Stimulated activated CD8-positive, alpha-beta memory T cell treated with anti-CD3 and anti-CD28 coated beads, Interleukin-15, amount 100 ng/mL, for 48 hours (primary cell): ENCODE measurements around the gene PPP1CC.
"Not testable (repeated sequence)": the region's sequence is repeated elsewhere in the genome, so short reads cannot be mapped to it uniquely, and the experiment has no call there.

Experiments used
- DNase-seq, 2 donors: peaks; one replicate each; pipeline ENCODE4 v3.0.0-alpha.2; 2020; ENCODE audit warnings: low read depth in 2 of 2

The PPP1CC gene

GRCh38 chr12:110742718-110743570 is at the start of gene PPP1CC:
PPP1CC (minus strand) TSS chr12:110742891; CDS start chr12:110742707, 184 bp downstream.
- peak; percentile 87 to 88 for DNase-seq

DNA sequence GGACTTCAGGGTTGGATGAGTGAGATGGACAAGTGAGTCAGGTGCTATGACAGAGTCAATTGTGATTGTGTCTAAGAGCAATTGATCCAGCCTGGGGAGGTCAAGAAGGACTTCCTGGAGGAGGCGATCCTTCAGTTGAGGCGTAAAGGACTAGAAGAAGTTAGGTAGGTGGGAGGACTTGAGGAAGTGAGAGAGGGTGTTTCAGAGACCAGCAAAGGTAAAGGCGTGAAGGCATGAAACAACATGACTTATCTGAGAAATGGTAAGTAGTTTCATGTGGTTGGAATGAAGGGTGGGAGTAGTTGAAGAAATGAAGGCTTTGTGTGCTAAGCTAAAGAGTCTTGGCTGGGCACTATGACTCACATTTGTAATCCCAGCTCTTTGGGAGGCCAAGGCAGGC is 48.9 kb upstream of the PPP1CC start:
- DNase-seq = no peak

DNA sequence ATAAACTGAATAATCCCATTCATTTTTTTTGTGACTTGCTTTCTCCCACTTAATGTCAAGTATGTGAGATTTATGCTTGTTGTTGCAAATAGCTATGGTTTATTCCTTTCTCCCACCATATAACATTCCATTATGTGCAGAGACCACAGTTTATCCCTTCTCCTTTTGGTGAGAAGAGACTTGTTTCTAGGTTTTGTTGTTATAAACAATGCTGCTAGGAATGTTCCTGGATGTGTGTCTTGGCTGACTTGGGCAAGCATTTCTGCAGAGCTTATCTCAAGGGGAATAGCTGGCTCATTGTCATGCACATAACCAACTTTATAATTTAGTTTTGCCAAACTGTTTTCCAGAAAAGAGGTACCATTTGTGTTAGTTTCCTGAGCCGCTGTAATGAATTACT is 47.6 kb upstream of the PPP1CC start:
- DNase-seq = no peak

- no peak for DNase-seq
Observed at GRCh38 chr12:110786012-110786411, 43.3 kb upstream of the PPP1CC start.

- DNase-seq = no peak
Observed at GRCh38 chr12:110785240-110785639, 42.5 kb upstream of the PPP1CC start.

DNA sequence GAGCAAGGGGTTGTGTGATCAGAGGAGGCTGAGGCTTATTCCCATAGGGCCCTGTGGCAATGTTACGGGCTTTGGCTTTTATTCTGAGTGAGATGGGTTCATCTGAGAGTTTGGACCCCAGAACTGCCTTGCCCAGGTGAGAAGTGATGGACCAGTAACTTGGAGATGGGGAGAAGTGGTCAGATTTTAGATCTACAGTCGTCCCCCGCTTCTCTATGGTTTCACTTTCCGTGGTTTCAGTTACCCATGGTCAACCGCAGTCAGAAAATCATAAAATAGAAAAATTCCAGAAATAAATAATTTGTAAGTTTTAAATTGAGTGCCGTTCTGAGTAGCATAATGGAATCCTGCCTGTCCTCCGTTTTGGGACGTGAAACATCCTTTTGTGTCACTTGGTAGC is 40.2 kb upstream of the PPP1CC start:
- DNase-seq = no peak

DNA sequence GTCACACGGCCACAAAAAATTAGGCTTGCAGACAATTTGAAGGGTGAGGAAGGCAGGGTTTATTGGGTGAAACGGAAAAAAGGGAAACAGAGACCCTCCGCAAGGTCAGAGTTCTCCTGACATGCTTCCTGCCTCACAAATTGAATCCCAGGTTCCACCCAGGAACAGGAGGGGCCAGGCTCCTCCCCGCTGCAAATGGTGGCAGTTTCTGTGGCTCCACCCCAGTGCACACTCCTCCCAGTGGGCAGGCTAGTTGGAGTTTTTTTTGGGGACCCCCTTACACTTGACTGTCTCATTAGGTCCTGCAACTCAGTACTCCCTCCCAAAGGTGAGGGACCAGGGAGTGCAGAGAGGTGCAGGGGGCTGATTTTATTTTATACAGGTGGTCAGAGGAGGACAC is 39.4 kb upstream of the PPP1CC start:
- DNase-seq = no peak

DNA sequence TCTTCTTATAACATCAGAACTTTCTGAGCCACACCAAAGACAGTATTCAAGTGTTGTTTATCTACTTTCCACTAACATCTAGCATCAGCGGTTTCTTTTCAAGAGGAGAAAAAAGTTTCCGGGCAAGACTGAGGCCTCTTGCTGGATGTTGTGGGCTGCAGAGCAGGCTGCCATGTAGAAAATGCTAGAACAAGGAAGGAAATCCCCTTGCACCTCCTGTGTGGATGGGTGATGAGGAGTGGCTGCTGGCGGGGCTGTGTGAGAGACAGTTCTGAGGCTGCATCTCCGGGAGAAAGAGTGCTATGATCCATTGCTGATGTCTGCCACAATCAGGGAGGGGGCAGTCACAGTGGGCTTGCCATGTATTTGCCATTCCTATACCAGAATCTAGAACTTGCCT is 37.8 kb upstream of the PPP1CC start:
- DNase-seq = peak in 1 of 2 donors; percentile 23

DNA sequence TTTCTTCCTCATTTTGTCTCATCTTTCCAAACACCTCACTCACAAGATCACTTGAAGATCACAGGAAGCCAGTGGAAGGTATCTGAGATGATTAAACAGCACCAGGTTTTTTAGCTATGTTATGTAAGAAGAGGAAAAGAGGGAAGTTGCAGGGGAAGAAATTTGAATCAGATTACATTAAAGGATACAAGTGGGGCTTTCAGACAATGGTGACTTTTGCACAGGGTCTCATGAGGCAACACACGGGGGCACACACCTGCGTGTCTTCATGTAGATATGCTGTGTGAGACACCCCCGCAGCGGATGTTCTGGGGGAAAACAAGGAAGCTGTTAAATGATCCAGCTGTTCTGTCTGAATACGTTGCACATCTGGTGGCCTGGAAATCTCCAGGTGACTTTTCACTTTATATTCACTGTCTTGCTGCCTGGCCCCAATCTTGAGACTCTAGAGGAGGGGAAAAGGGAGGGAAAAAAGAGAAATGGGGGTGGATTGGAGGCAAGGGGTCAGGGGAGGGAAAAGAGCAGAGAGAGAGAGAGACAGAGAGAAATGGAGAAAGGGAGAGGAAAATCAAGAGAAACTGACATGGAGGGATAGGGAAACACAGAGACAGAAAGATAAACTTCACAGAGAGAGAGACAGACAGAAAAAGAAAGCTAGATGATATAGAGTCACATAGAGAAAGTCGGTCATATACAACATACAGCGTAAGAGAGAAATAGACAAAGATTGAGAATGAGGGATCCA is 36.3 kb upstream of the PPP1CC start:
- no peak for DNase-seq

- peak; percentile 49 to 67 for DNase-seq
Observed at GRCh38 chr12:110776410-110776809, 33.7 kb upstream of the PPP1CC start.

GRCh38 chr12:110775997-110776396 is 33.3 kb upstream of the PPP1CC start:
- no peak for DNase-seq

DNA sequence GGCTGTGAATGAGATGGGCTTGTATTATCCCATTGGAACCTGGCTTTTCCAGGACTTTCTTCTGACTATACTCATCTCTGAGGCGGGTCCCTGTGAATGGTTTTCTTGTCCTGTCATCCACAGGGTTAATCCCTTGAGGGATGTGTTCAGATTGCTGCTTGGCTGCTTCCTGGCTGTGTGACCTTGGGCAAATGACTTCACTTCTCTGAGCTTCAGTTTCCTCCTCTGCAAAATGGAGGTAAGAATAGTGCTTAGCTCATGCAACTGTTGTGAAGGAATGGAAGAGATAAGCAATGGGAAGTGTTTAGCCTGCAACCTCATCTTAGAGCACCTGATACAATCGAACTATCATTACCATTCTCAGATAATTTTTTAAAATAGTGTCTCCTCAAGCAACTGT is 32.1 kb upstream of the PPP1CC start:
- no peak for DNase-seq

GRCh38 chr12:110768960-110769359 is 26.3 kb upstream of the PPP1CC start:
- DNase-seq = no peak

GRCh38 chr12:110767863-110768262 is 25.2 kb upstream of the PPP1CC start:
- no peak for DNase-seq

- no peak for DNase-seq
Observed at GRCh38 chr12:110766311-110767154, 23.8 kb upstream of the PPP1CC start.

DNA sequence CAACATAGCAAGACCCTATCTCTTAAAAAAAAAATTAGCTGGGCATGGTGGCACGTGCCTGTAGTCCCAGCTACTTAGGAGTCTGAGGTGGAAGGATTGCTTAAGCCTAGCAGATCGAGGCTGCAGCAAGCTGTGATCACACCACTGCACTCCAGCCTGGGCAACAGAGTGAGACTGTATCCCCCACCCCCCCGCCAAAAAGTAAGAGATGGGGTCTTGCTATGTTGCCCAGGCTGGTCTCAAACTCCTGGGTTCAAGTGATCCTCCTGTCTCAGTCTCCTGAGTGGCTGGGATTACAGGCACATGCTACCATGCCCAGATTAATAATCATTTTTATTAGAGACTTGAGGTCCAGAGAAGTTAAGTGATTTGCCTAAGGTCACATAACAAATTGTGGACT is 22.9 kb upstream of the PPP1CC start:
- DNase-seq = not testable (repeated sequence)

DNA sequence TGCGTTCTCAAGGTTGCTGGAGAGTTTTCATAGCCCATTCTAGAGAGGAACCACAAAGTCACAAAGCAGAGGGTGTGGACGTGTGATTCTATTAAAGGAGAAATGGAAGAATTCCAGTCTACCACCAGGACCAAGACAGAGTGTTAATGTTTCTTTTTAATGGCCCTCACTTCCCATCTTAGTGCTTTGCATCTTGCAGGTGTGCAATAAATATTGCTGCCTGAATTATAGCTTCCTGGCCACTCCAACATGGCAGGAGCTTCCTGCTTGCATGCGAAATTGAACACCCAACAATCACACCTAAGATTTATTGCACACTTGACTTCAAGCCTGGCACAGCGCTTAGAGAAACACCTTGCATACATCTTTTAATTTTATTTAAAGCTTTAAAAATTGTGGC is 22.4 kb upstream of the PPP1CC start:
- DNase-seq = no peak

GRCh38 chr12:110763583-110763982 is 20.9 kb upstream of the PPP1CC start:
- DNase-seq = no peak

DNA sequence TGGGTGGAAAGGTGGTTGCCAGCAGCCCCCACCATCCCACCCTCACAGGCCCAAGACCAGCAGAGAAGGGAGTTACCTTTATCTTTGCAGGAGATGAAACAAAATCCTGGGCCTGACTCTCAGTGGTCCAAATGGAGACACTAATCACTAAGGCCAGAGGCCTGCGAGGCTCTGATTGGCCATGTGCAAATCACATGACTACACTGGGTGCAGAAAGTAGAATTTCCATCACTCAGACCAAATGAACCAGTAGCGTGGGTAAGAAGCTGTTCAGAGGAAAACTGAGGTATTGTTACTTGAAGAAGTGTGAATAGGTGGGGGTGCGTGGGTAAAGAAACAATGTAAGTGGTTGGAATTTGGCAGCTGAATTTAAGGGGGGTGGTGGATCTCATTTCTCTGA is 20.2 kb upstream of the PPP1CC start:
- DNase-seq = no peak

DNA sequence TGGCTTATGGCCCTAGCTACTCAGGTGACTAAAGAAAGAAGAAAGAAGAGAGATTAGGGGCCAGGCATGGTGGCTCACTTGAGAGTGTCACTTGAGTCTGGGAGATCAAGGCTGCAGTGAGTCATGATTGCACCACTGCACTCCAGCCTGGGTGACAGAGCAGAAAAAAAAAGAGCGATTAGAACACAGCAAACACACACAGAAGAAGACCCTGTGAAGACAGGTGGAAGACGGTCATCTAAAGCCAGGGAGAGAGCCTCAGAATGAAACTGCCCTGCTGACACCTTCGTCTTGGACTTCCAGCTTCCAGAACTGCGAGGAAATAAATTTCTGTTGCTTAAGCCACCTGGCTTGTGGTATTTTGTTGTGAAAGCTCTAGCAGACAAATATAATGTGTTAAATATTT is 17.5 kb upstream of the PPP1CC start:
- no peak for DNase-seq

DNA sequence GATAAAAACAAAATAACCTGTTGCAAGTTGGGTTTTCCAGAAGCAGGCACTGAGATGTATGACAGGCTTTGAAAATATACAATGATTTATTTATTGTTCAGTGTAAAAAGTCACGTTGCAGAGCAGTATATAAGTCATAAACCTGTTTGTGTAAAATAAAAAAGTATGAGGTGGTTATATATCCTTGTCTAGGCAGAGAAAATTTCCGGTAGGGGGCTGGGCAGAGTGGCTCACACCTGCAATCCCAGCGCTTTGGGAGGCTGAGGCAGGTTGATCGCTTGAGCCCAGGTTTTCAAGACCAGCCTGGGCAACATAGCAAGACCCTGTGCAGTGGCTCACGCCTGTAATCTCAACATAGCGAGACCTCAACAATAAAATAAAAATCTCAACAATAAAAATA is 16.2 kb upstream of the PPP1CC start:
- DNase-seq = no peak

- DNase-seq = no peak
Observed at GRCh38 chr12:110756611-110757010, 13.9 kb upstream of the PPP1CC start.
